Erythroblast (primary cell): ENCODE data around the gene UBE3B.

Experiments
- GATA1 ChIP-seq: IDR thresholded peaks from 2 replicates; pipeline ENCODE4 v1.6.1; 2011; ENCODE audit warnings: low read depth, mild to moderate bottlenecking, control low read depth, low read length, moderate library complexity
- POLR2A ChIP-seq: IDR thresholded peaks from 2 replicates; pipeline ENCODE4 v1.6.1; 2011; ENCODE audit warnings: mild to moderate bottlenecking, low read length

DNA sequence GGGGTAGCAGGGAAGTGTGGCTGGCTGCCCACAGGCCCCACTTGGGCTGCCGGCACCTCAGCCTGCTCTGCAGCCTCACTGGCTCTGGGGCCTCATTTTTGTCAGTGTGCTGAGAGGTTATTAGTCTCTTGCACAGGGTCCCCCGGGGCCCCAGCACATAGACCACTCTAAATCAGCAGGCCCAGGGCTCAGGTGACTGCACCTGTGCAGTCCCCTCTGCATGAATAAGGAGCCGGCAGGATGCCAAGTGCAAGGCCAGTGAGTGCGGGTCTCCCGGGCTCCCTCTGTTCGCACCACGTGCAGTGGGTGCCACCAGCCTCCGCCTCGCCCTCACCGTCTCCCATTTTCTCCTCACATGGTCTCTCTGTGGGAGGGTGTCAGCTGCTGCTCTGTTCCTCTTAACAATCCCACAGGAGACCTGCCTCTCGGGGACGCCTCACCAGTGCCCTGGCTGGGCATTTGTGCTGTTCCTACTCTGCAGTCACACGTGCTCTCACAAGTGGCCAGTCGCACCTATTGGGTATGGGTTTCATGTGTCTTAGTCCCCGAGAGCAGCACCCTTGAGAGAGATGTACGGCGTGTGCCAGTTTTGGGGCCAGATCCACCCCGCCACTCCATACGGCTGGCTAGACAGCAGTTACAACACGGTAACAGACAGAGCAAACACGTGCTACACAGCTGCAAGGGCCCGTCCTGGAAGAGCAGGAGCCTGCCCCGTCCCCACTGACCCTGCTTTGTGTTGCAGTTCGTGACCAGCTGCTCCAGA is 55.5 kb downstream of the UBE3B start:
- TF ChIP-seq GATA1 = no peak
- TF ChIP-seq POLR2A = no peak
